ENCODE measurements around the gene CASTOR1.

Gene CASTOR1

GRCh38 chr22:30297991-30298701 is 8.8 kb upstream of the CASTOR1 start:
- no peak for DNase-seq

GRCh38 chr22:30297276-30297990 is 8.1 kb upstream of the CASTOR1 start:
- DNase-seq, result no peak

- no peak for DNase-seq
Observed at GRCh38 chr22:30296833-30297232, 7.5 kb upstream of the CASTOR1 start.

GRCh38 chr22:30296324-30296723 is 7.0 kb upstream of the CASTOR1 start:
- DNase-seq, result no peak

- DNase-seq, result no peak
Observed at GRCh38 chr22:30295576-30295975, 6.3 kb upstream of the CASTOR1 start.

- DNase-seq, result no peak
Observed at GRCh38 chr22:30294830-30295229, 5.5 kb upstream of the CASTOR1 start.

- DNase-seq, result no peak
Observed at GRCh38 chr22:30294066-30294465, 4.8 kb upstream of the CASTOR1 start.

GRCh38 chr22:30293026-30293425 is 3.7 kb upstream of the CASTOR1 start:
- DNase-seq, result no peak

- DNase-seq, result no peak
Observed at GRCh38 chr22:30292069-30292970, 3.0 kb upstream of the CASTOR1 start.

GRCh38 chr22:30291058-30291892 is 2.0 kb upstream of the CASTOR1 start:
- no peak for DNase-seq

GRCh38 chr22:30290342-30291057 is 1.2 kb upstream of the CASTOR1 start:
- DNase-seq, result no peak

- DNase-seq, result no peak
Observed at GRCh38 chr22:30289980-30290313, 642 bp upstream of the CASTOR1 start.

GRCh38 chr22:30288419-30289140 is 725 bp downstream of the CASTOR1 start:
- DNase-seq, result no peak

GRCh38 chr22:30287648-30288418 is 1.5 kb downstream of the CASTOR1 start:
- DNase-seq, result peak; percentile 92

GRCh38 chr22:30286813-30287647 is 2.3 kb downstream of the CASTOR1 start:
- DNase-seq, result peak; percentile 90

- DNase-seq, result no peak
Observed at GRCh38 chr22:30286331-30286730, 3.0 kb downstream of the CASTOR1 start.

- DNase-seq, result no peak
Observed at GRCh38 chr22:30285846-30286200, 3.5 kb downstream of the CASTOR1 start.

GRCh38 chr22:30285176-30285845 is 4.0 kb downstream of the CASTOR1 start:
- DNase-seq, result no peak

GRCh38 chr22:30284666-30285065 is 4.6 kb downstream of the CASTOR1 start:
- DNase-seq, result no peak

All from activated CD8-positive, alpha-beta memory T cell treated with anti-CD3 and anti-CD28 coated beads, Interleukin-2, amount 50 U/mL, for 4 hours (primary cell).